H9 (cell line): ENCODE data around the gene SLC7A5. TPM values are rescaled to one million over a fixed set of nuclear protein-coding genes. Genes with fewer than 3 reads are reported as not detected.
"Not testable (repeated sequence)": the region's sequence is repeated elsewhere in the genome, so short reads cannot be mapped to it uniquely, and the experiment has no call there.

Source experiments
- DNase-seq: peaks from one replicate; pipeline ENCODE4 v3.0.0-alpha.2; 2017
- H2AFZ ChIP-seq: one replicate; pipeline ENCODE4 v1.6.1; 2013; ENCODE audit warnings: mild to moderate bottlenecking, low read length, control low read depth, moderate library complexity
- H2AK5ac ChIP-seq: 2 replicates; pipeline ENCODE4 v1.6.1; 2013; ENCODE audit warnings: low read length, control low read depth, mixed read lengths; ENCODE audit not compliant: insufficient read length
- H2BK120ac ChIP-seq: one replicate; pipeline ENCODE4 v1.6.1; 2013; ENCODE audit warnings: low read depth, mild to moderate bottlenecking, low read length, control low read depth, inconsistent platforms; ENCODE audit not compliant: poor library complexity, severe bottlenecking
- H2BK12ac ChIP-seq: 2 replicates; pipeline ENCODE4 v1.6.1; 2013; ENCODE audit warnings: low read length, control low read depth, mixed read lengths, low read depth; ENCODE audit not compliant: insufficient read length
- H2BK15ac ChIP-seq: 2 replicates; pipeline ENCODE4 v1.6.1; 2013; ENCODE audit warnings: low read depth, low read length, control low read depth
- H2BK20ac ChIP-seq: one replicate; pipeline ENCODE4 v1.6.1; 2013; ENCODE audit warnings: low read depth, mild to moderate bottlenecking, low read length, control low read depth, inconsistent platforms; ENCODE audit not compliant: poor library complexity, severe bottlenecking
- H2BK5ac ChIP-seq: 2 replicates; pipeline ENCODE4 v1.6.1; 2013; ENCODE audit warnings: low read length, control low read depth, mixed read lengths; ENCODE audit not compliant: insufficient read length
- H3K14ac ChIP-seq: 2 replicates; pipeline ENCODE4 v1.6.1; 2013; ENCODE audit warnings: low read length, control low read depth; ENCODE audit not compliant: insufficient read depth
- H3K18ac ChIP-seq: 2 replicates; pipeline ENCODE4 v1.6.1; 2013; ENCODE audit warnings: low read depth, mild to moderate bottlenecking, mixed read lengths, low read length, control low read depth; ENCODE audit not compliant: insufficient read length
- H3K23ac ChIP-seq: 2 replicates; pipeline ENCODE4 v1.6.1; 2013; ENCODE audit warnings: low read length, control low read depth, mixed read lengths, low read depth; ENCODE audit not compliant: insufficient read length
- H3K23me2 ChIP-seq: 2 replicates; pipeline ENCODE4 v1.6.1; 2013; ENCODE audit warnings: low read depth, mild to moderate bottlenecking, mixed read lengths, low read length, control low read depth; ENCODE audit not compliant: insufficient read length, poor library complexity, severe bottlenecking
- H3K27ac ChIP-seq: 2 replicates; pipeline ENCODE4 v1.5.1; 2013; ENCODE audit warnings: low read length, control low read depth, mixed read lengths, low read depth; ENCODE audit not compliant: insufficient read length
- H3K27me3 ChIP-seq: 2 replicates; pipeline ENCODE4 v1.6.1; 2013; ENCODE audit warnings: low read length, control low read depth, inconsistent platforms; ENCODE audit not compliant: insufficient read depth
- H3K4ac ChIP-seq: 2 replicates; pipeline ENCODE4 v1.6.1; 2013; ENCODE audit warnings: low read depth, mild to moderate bottlenecking, control low read depth, inconsistent platforms, low read length, moderate library complexity
- H3K4me1 ChIP-seq: 2 replicates; pipeline ENCODE4 v1.6.1; 2013; ENCODE audit warnings: low read length, control low read depth, inconsistent platforms; ENCODE audit not compliant: insufficient read depth
- H3K4me2 ChIP-seq: 2 replicates; pipeline ENCODE4 v1.6.1; 2013; ENCODE audit warnings: low read length, control low read depth, mixed read lengths; ENCODE audit not compliant: insufficient read length, insufficient read depth
- H3K56ac ChIP-seq: 2 replicates; pipeline ENCODE4 v1.6.1; 2013; ENCODE audit warnings: low read depth, mild to moderate bottlenecking, mixed read lengths, low read length, control low read depth; ENCODE audit not compliant: insufficient read length
- H3K79me1 ChIP-seq: 2 replicates; pipeline ENCODE4 v1.6.1; 2013; ENCODE audit warnings: low read depth, mild to moderate bottlenecking, moderate library complexity, low read length, control low read depth, inconsistent platforms; ENCODE audit not compliant: insufficient read depth, poor library complexity, severe bottlenecking
- H3K79me2 ChIP-seq: 2 replicates; pipeline ENCODE4 v1.6.1; 2013; ENCODE audit warnings: low read length, control low read depth, inconsistent platforms; ENCODE audit not compliant: insufficient read depth
- H3K9ac ChIP-seq: 2 replicates; pipeline ENCODE4 v1.6.1; 2013; ENCODE audit warnings: low read length, control low read depth, mixed read lengths; ENCODE audit not compliant: insufficient read length; ENCODE audit errors: extremely low read depth
- H3K9me3 ChIP-seq: one replicate; pipeline ENCODE4 v1.6.1; 2013; ENCODE audit warnings: low read depth, low read length, inconsistent platforms; ENCODE audit not compliant: control insufficient read depth
- H3T11ph ChIP-seq: one replicate; pipeline ENCODE4 v1.6.1; 2013; ENCODE audit warnings: mild to moderate bottlenecking, low read length, control low read depth, inconsistent platforms
- H4K20me1 ChIP-seq: one replicate; pipeline ENCODE4 v1.6.1; 2013; ENCODE audit not compliant: control insufficient read depth, insufficient read length, insufficient read depth
- H4K5ac ChIP-seq: 2 replicates; pipeline ENCODE4 v1.6.1; 2013; ENCODE audit warnings: low read depth, mild to moderate bottlenecking, mixed read lengths, low read length, control low read depth; ENCODE audit not compliant: insufficient read length
- H4K8ac ChIP-seq: replicated peaks from 2 replicates; pipeline ENCODE4 v1.6.1; 2013; ENCODE audit warnings: low read length, control low read depth, mixed read lengths, low read depth; ENCODE audit not compliant: insufficient read length
- H4K91ac ChIP-seq: 2 replicates; pipeline ENCODE4 v1.6.1; 2013; ENCODE audit warnings: low read depth, mild to moderate bottlenecking, moderate library complexity, mixed read lengths, low read length, control low read depth; ENCODE audit not compliant: insufficient read length
- H3K27ac Mint-ChIP-seq, 3 experiments: 2 replicates in 2 of 3; 3 replicates in 1 of 3; pipeline ENCODE4 v1.8.0; 2020 to 2021; ENCODE audit warnings: mixed read lengths in 3 of 3, mild to moderate bottlenecking in 1 of 3, moderate library complexity in 1 of 3
- H3K27me3 Mint-ChIP-seq: 2 replicates; pipeline ENCODE4 v1.8.0; 2021; ENCODE audit warnings: low read depth, mild to moderate bottlenecking, moderate library complexity, mixed read lengths
- H3K36me3 Mint-ChIP-seq, 3 experiments: 2 replicates in 2 of 3; 3 replicates in 1 of 3; pipeline ENCODE4 v1.8.0; 2020 to 2021; ENCODE audit warnings: low read depth in 3 of 3, mixed read lengths in 3 of 3; ENCODE audit not compliant: insufficient read depth in 1 of 3
- H3K4me1 Mint-ChIP-seq, 2 experiments: 2 replicates each; pipeline ENCODE4 v1.8.0; 2020; ENCODE audit warnings: mixed read lengths in 2 of 2
- H3K4me3 Mint-ChIP-seq, 2 experiments: 2 replicates in 1 of 2; 3 replicates in 1 of 2; pipeline ENCODE4 v1.8.0; 2020 to 2021; ENCODE audit warnings: mild to moderate bottlenecking in 2 of 2, mixed read lengths in 2 of 2, moderate library complexity in 1 of 2
- H3K9me3 Mint-ChIP-seq, 2 experiments: 2 replicates in 1 of 2; 3 replicates in 1 of 2; pipeline ENCODE4 v1.8.0; 2020; ENCODE audit warnings: mild to moderate bottlenecking in 2 of 2, mixed read lengths in 2 of 2, moderate library complexity in 1 of 2
- WGBS: extraction: QIAGEN DNeasy Blood & Tissue Kit; methylation state at CpG from one replicate; pipeline ENCODE4 v1.1.7; 2013; ENCODE audit warnings: missing lambda C conversion rate, low lambda C conversion rate, mixed read lengths; ENCODE audit not compliant: insufficient read length; ENCODE audit errors: extremely low coverage; 5-methylcytosine and 5-hydroxymethylcytosine counted together
- total RNA-seq: library from RNA; stranded (reverse); gene quantifications from 2 replicates; pipeline ENCODE4 v1.2.1, GENCODE V29; 2021
- TF ChIP-seq, protein P1 (sequence below): fragments of 200-600 bp; sonication (generic); conservative IDR thresholded peaks from 3 replicates; pipeline ENCODE4 v1.8.0; 2021; ENCODE audit warnings: antibody characterized with exemption, mild to moderate bottlenecking

Gene SLC7A5
- total RNA-seq, 1 experiment from 2014 or later, result 217 TPM

DNA sequence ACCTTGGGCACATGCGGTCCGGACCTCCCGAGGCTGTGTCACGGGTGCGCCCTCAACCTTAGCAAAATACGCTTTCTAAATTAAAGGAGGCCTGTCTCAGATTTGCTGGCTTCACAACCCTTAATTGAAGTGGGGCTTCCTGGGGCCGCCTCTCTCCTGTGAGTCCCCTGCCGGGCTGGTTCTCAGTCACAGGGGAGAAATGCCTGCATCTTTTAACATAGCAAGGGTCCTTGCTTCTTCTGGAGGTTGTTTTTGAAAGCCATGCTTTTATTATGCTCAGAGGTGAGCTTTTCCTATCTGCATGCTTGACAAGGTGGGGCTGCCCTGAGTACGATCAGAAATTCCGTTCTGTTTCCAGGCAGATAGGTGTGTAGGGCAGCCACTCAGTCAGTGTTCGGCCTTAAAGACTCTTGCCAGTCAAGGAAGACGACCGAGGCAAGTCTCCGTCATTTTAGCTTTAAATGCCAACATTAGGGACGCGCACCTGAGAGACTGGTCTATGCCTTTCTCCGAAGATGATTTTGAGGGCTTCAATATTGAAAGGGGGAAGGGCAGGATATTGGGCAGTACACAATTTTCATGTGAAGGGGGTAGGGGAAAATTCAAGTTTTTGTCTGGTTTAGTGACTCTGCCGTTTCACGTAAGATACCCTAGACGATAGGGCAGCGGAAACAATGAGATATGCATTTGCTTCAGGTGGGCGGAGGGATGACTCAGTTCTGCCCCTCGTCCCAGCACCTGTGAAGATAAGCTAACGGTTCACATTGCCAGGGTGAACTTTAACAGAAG, 5.5 kb upstream of the SLC7A5 start:
- H3K27me3 ChIP-seq, result no peaks in the 10 kb centered on the region
- no CpG with 5 or more reads among the region's 24 CpGs for WGBS
- H4K91ac ChIP-seq, result no peak overlapping the region
- no peaks in the 10 kb centered on the region for H3K23me2 ChIP-seq
- no peak overlapping the region for H3K4ac ChIP-seq
- Mint-ChIP-seq H3K4me3 (peak overlapping the region; percentile 42 to 73), H3K27me3 (peaks cover 18% of the 10 kb centered on the region), H3K36me3 (peaks cover 0 to 6% (median 5%) of the 10 kb centered on the region in 3 experiments; a peak in 3 of 7 replicates), H3K27ac (peak overlapping the region; percentile 90 to 95 (median 92)), H3K9me3 (peaks cover 5 to 10% of the 10 kb centered on the region in 2 experiments; a peak in 3 of 5 replicates), H3K4me1 (peaks cover 66 to 79% of the 10 kb centered on the region in 2 experiments)
- no peaks in the 10 kb centered on the region for H3K79me1 ChIP-seq
- no peak overlapping the region for H3K14ac ChIP-seq
- no peak overlapping the region for H2AK5ac ChIP-seq
- peaks cover 13% of the 10 kb centered on the region; the same call in 1 of the 2 replicates for H3K4me1 ChIP-seq
- H2BK15ac ChIP-seq, result no peak overlapping the region
- H3K79me2 ChIP-seq, result no peaks in the 10 kb centered on the region
- no peaks in the 10 kb centered on the region for H4K20me1 ChIP-seq
- peak; percentile 75 for DNase-seq
- no peak overlapping the region for H2BK12ac ChIP-seq
- TF ChIP-seq, protein P1, sequence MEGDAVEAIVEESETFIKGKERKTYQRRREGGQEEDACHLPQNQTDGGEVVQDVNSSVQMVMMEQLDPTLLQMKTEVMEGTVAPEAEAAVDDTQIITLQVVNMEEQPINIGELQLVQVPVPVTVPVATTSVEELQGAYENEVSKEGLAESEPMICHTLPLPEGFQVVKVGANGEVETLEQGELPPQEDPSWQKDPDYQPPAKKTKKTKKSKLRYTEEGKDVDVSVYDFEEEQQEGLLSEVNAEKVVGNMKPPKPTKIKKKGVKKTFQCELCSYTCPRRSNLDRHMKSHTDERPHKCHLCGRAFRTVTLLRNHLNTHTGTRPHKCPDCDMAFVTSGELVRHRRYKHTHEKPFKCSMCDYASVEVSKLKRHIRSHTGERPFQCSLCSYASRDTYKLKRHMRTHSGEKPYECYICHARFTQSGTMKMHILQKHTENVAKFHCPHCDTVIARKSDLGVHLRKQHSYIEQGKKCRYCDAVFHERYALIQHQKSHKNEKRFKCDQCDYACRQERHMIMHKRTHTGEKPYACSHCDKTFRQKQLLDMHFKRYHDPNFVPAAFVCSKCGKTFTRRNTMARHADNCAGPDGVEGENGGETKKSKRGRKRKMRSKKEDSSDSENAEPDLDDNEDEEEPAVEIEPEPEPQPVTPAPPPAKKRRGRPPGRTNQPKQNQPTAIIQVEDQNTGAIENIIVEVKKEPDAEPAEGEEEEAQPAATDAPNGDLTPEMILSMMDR, result no peak
- H3K4me2 ChIP-seq, result peak overlapping the region; percentile 62
- no peak overlapping the region for H2BK120ac ChIP-seq
- no peak overlapping the region for H2AFZ ChIP-seq
- H3K56ac ChIP-seq, result no peak overlapping the region
- no peak overlapping the region for H4K8ac ChIP-seq
- no peak overlapping the region for H3T11ph ChIP-seq
- no peak overlapping the region for H3K18ac ChIP-seq
- H3K9me3 ChIP-seq, result no peaks in the 10 kb centered on the region
- H2BK20ac ChIP-seq, result no peak overlapping the region
- no peak overlapping the region for H3K9ac ChIP-seq
- H2BK5ac ChIP-seq, result no peak overlapping the region
- no peak overlapping the region for H3K23ac ChIP-seq
- peak overlapping the region; percentile 7 for H3K27ac ChIP-seq
- no peak overlapping the region for H4K5ac ChIP-seq

DNA sequence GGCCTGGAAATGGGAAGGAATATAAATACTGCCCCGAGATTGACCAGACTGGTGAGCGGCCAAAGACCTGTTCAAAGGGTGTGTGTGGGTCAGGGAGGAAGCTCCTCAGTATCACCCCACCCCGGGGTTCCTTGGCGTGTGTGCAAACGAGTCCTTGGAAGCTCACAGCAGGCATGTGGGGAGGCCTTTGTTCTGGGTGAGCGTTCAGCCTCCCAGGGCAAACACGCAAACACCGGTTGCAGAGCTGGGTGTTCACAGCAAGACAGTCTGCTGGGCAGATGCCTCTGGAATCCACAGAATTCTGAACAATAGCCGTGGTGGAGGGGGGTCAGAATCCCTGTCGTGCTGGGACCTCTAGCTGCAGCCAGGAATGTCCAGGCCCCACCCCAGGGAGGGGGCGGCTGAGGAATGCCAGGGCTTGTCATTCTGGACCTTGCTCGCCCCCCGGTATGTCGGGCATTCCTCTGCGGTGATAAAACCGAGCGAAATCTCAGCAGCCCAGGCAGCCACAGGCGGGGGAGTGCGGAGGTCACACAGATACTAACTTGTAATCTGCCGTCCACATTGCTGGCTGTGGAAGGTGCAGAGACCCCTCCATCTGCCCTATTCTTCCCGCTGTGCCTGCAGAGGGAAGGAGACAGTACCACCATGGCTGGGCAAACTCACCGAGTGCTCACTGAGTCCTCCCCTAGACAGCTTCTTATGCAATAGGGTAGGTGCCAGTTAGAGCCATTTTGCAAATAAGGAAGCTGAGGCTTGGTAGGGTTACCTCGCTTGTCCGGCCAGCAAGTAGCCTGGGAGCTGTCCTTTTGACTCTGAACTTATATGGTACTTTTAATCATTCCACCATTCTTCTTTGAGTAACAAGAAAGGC, 1.3 kb upstream of the SLC7A5 start:
- Mint-ChIP-seq H3K27ac (peak overlapping the region; percentile 89 to 92 (median 92)), H3K4me1 (peaks cover 56 to 73% of the 10 kb centered on the region in 2 experiments), H3K36me3 (peaks cover 25 to 28% (median 25%) of the 10 kb centered on the region in 3 experiments), H3K4me3 (peak overlapping the region; percentile 40 to 67), H3K27me3 (peaks cover 39% of the 10 kb centered on the region)
- not testable (repeated sequence) for H4K5ac ChIP-seq, H3K9ac ChIP-seq, H3K27ac ChIP-seq, H3K27me3 ChIP-seq, H2BK20ac ChIP-seq, H2AFZ ChIP-seq, H2BK15ac ChIP-seq, H3K79me1 ChIP-seq, H4K91ac ChIP-seq, H3K9me3 Mint-ChIP-seq, H4K8ac ChIP-seq, H2AK5ac ChIP-seq, H3K23ac ChIP-seq, H2BK5ac ChIP-seq, H3K23me2 ChIP-seq, H3T11ph ChIP-seq, H3K9me3 ChIP-seq, H4K20me1 ChIP-seq, H3K79me2 ChIP-seq, H3K56ac ChIP-seq, H2BK120ac ChIP-seq
- Histone ChIP-seq H3K18ac (peak overlapping the region; percentile 83), H2BK12ac (peak overlapping the region; percentile 38), H3K4me2 (peak overlapping the region; percentile 26), H3K4ac (peak overlapping the region; percentile 14; the same call in 1 of the 2 replicates), H3K4me1 (peaks cover 13% of the 10 kb centered on the region; the same call in 1 of the 2 replicates), H3K14ac (peak overlapping the region; percentile 53)
- DNase-seq, result peak; percentile 89
- WGBS, result no CpG with 5 or more reads among the region's 24 CpGs
